WTC11 (cell line): ENCODE measurements around the gene DOK7. TPM values are rescaled to one million over a fixed set of nuclear protein-coding genes. Genes with fewer than 3 reads are reported as not detected.

ENCODE experiments used
- ATAC-seq: fragments of 200-7000 bp; cut with Tn5 transposase; 2 replicates; pipeline ENCODE4 v1.10.0; 2021; ENCODE audit warnings: mild to moderate bottlenecking, moderate library complexity
- CTCF ChIA-PET: fragments of 300-600 bp; sonication (Branson Sonifier 250); formaldehyde crosslinking; loops from one replicate; lab custom pipeline; 2021; ENCODE audit warnings: antibody characterized with exemption; lab: Charles Lee
- POLR2A ChIA-PET: fragments of 350-600 bp; sonication (Branson Sonifier 250); formaldehyde crosslinking; loops from one replicate; lab custom pipeline; 2021; ENCODE audit warnings: antibody characterized with exemption; lab: Charles Lee
- DNase-seq: peaks from one replicate; pipeline ENCODE4 v3.0.0; 2021; ENCODE audit warnings: low spot score
- H3K27ac Mint-ChIP-seq: 2 replicates; pipeline ENCODE4 v1.8.0; 2021; ENCODE audit warnings: mixed read lengths
- H3K27me3 Mint-ChIP-seq: 2 replicates; pipeline ENCODE4 v1.8.0; 2021; ENCODE audit warnings: low read depth, mild to moderate bottlenecking, moderate library complexity, mixed read lengths
- H3K36me3 Mint-ChIP-seq: 2 replicates; pipeline ENCODE4 v1.8.0; 2021; ENCODE audit warnings: mixed read lengths
- H3K4me1 Mint-ChIP-seq: 2 replicates; pipeline ENCODE4 v1.8.0; 2022; ENCODE audit warnings: mixed read lengths
- H3K4me3 Mint-ChIP-seq: 2 replicates; pipeline ENCODE4 v1.8.0; 2021; ENCODE audit warnings: mild to moderate bottlenecking, moderate library complexity, mixed read lengths
- H3K9me3 Mint-ChIP-seq: 2 replicates; pipeline ENCODE4 v1.8.0; 2021; ENCODE audit warnings: mixed read lengths
- CTCF ChIP-seq: fragments of 200-600 bp; IDR thresholded peaks from 2 replicates; pipeline ENCODE4 v1.8.0; 2022; ENCODE audit warnings: antibody characterized with exemption
- FOXJ3 ChIP-seq: sonication (generic); formaldehyde crosslinking; IDR thresholded peaks from 2 replicates; pipeline ENCODE4 v1.9.0; 2021; ENCODE audit warnings: missing genetic modification reagents, mild to moderate bottlenecking, borderline replicate concordance
- FOXP1 ChIP-seq: sonication (generic); formaldehyde crosslinking; IDR thresholded peaks from 2 replicates; pipeline ENCODE4 v1.8.0; 2022; ENCODE audit warnings: missing genetic modification reagents, mild to moderate bottlenecking, moderate library complexity, borderline replicate concordance
- GRHL2 ChIP-seq: fragments of 250-450 bp; sonication (Bioruptor Pico); IDR thresholded peaks from 2 replicates; pipeline ENCODE4 v1.8.0; 2022; ENCODE audit warnings: mild to moderate bottlenecking, moderate library complexity; ENCODE audit not compliant: insufficient replicate concordance, severe bottlenecking
- NFATC4 ChIP-seq: fragments of 250-450 bp; sonication (Bioruptor Pico); IDR thresholded peaks from 2 replicates; pipeline ENCODE4 v1.9.0; 2021; ENCODE audit warnings: mild to moderate bottlenecking
- NFYB ChIP-seq: sonication (generic); formaldehyde crosslinking; conservative IDR thresholded peaks from 2 replicates; pipeline ENCODE4 v1.8.0; 2022; ENCODE audit warnings: low read depth, missing genetic modification reagents
- NR3C1 ChIP-seq: sonication (generic); formaldehyde crosslinking; conservative IDR thresholded peaks from 2 replicates; pipeline ENCODE4 v1.8.1; 2023; ENCODE audit warnings: low read depth, mild to moderate bottlenecking, missing genetic modification reagents
- RELA ChIP-seq: sonication (generic); formaldehyde crosslinking; IDR thresholded peaks from 2 replicates; pipeline ENCODE4 v1.8.1; 2022; ENCODE audit warnings: missing genetic modification reagents, mild to moderate bottlenecking, borderline replicate concordance
- SP1 ChIP-seq: sonication (generic); formaldehyde crosslinking; conservative IDR thresholded peaks from 2 replicates; pipeline ENCODE4 v1.8.1; 2022; ENCODE audit warnings: missing genetic modification reagents
- STAT6 ChIP-seq: sonication (generic); formaldehyde crosslinking; conservative IDR thresholded peaks from 2 replicates; pipeline ENCODE4 v1.8.1; 2023; ENCODE audit warnings: mild to moderate bottlenecking, low read depth, missing genetic modification reagents, moderate library complexity
- TEAD1 ChIP-seq: sonication (generic); formaldehyde crosslinking; IDR thresholded peaks from 2 replicates; pipeline ENCODE4 v1.8.0; 2022; ENCODE audit warnings: mild to moderate bottlenecking, missing genetic modification reagents
- USF2 ChIP-seq: sonication (generic); formaldehyde crosslinking; IDR thresholded peaks from 2 replicates; pipeline ENCODE4 v1.8.1; 2023; ENCODE audit warnings: mild to moderate bottlenecking, missing genetic modification reagents, moderate library complexity
- ZBTB21 ChIP-seq: sonication (generic); formaldehyde crosslinking; IDR thresholded peaks from 2 replicates; pipeline ENCODE4 v1.8.1; 2023; ENCODE audit warnings: mild to moderate bottlenecking, missing genetic modification reagents, borderline replicate concordance
- ZNF281 ChIP-seq: sonication (generic); formaldehyde crosslinking; IDR thresholded peaks from 2 replicates; pipeline ENCODE4 v1.8.0; 2023; ENCODE audit warnings: mild to moderate bottlenecking, missing genetic modification reagents
- ZNF416 ChIP-seq: fragments of 250-450 bp; sonication (Bioruptor Pico); IDR thresholded peaks from 2 replicates; pipeline ENCODE4 v1.9.0; 2021; ENCODE audit warnings: mild to moderate bottlenecking, inconsistent platforms
- ZNF423 ChIP-seq: fragments of 250-450 bp; sonication (Bioruptor Pico); IDR thresholded peaks from 2 replicates; pipeline ENCODE4 v2.1.2; 2022; ENCODE audit warnings: mild to moderate bottlenecking, moderate library complexity
- total RNA-seq: library from RNA; stranded (reverse); gene quantifications from 3 replicates; pipeline ENCODE4 v1.2.3, GENCODE V29; 2021

The DOK7 gene
- total RNA-seq, 1 experiment from 2014 or later: 0.22 TPM

- Mint-ChIP-seq H3K4me3 (peak overlapping the region; percentile 53), H3K36me3 (no peaks in the 10 kb centered on the region), H3K9me3 (no peaks in the 10 kb centered on the region), H3K4me1 (peaks cover 18% of the 10 kb centered on the region), H3K27ac (no peak overlapping the region), H3K27me3 (peaks cover 68% of the 10 kb centered on the region)
- peak; percentile 85 for ATAC-seq
- POLR2A ChIA-PET: no interaction called here
- CTCF ChIA-PET: interaction anchor here (0.5 to 4.3 kb wide), 94 partner anchors 9 to 1646 kb away, joined by 3 to 61 read pairs (median 4); partner anchors contain the start of genes DOK7, GRK4, HGFAC and MSANTD1
- DNase-seq: peak; percentile 95
- TF ChIP-seq STAT6 (CRISPR knock-in tag) (no peak), FOXJ3 (no peak), ZNF416 (CRISPR knock-in tag) (no peak), GRHL2 (CRISPR knock-in tag) (no peak), CTCF (peak; percentile 99)
Observed at GRCh38 chr4:3480528-3481112, 17.5 kb downstream of the DOK7 start.

- POLR2A ChIA-PET: no interaction called here
- peak; percentile 98 for TF ChIP-seq ZNF423
- no peak for TF ChIP-seq NR3C1
- TF ChIP-seq USF2 (CRISPR knock-in tag): 0 out of 2 replicates have a peak, but pooled peaks have one; percentile 11
- no peak for TF ChIP-seq RELA
- TF ChIP-seq FOXP1 (CRISPR knock-in tag): 0 out of 2 replicates have a peak, but pooled peaks have one; percentile 17
- 0 out of 2 replicates have a peak, but pooled peaks have one; percentile 31 for TF ChIP-seq ZBTB21 (CRISPR knock-in tag)
- no peak for TF ChIP-seq NFYB (CRISPR knock-in tag)
- peak; percentile 63 for TF ChIP-seq TEAD1 (CRISPR knock-in tag)
- no peak for TF ChIP-seq NFATC4
- TF ChIP-seq ZNF281 (CRISPR knock-in tag): 0 out of 2 replicates have a peak, but pooled peaks have one; percentile 78
- peak; percentile 29; the same call in 1 of the 2 replicates for TF ChIP-seq SP1
- CTCF ChIA-PET: interaction anchor here (0.5 to 4.3 kb wide), 90 partner anchors 8 to 1646 kb away, joined by 3 to 61 read pairs (median 4); partner anchors contain the start of genes DOK7, GRK4, HGFAC and MSANTD1
- no peaks in the 10 kb centered on the region for H3K36me3 Mint-ChIP-seq
- ATAC-seq (peak; percentile 8), DNase-seq (no peak)
- no peaks in the 10 kb centered on the region for H3K9me3 Mint-ChIP-seq
- H3K4me3 Mint-ChIP-seq: peak overlapping the region; percentile 53
- H3K4me1 Mint-ChIP-seq: peaks cover 18% of the 10 kb centered on the region
- H3K27me3 Mint-ChIP-seq: peaks cover 73% of the 10 kb centered on the region
- no peak overlapping the region for H3K27ac Mint-ChIP-seq
Observed at GRCh38 chr4:3481113-3481531, 18.0 kb downstream of the DOK7 start.
